Measurements from ENCODE around the gene FERMT2. TPM values are rescaled to one million over a fixed set of nuclear protein-coding genes. Genes with fewer than 3 reads are reported as not detected.

FERMT2 gene
- total and polyA plus RNA-seq, 5 donors from 2014 or later: 0.22 TPM; not detected in 4

GRCh38 chr14:52860910-52861309, 89.9 kb downstream of the FERMT2 start:
- H3K36me3 Mint-ChIP-seq: no peaks in the 10 kb centered on the region
- H3K9me3 Mint-ChIP-seq: peaks cover 0 to 2% (median 0%) of the 10 kb centered on the region in 7 donors
- H3K4me3 Mint-ChIP-seq: no peak overlapping the region
- H3K27me3 Mint-ChIP-seq: no peaks in the 10 kb centered on the region
- Histone ChIP-seq H3K36me3 (ENCODE audit: control insufficient read depth, insufficient read depth, low read length) (no peaks in the 10 kb centered on the region), H3K27ac (ENCODE audit: insufficient read depth, low read length, poor library complexity, severe bottlenecking) (no peak overlapping the region), H3K4me1 (ENCODE audit: control insufficient read depth, insufficient read depth, low read length, poor library complexity, severe bottlenecking) (no peaks in the 10 kb centered on the region), H3K4me3 (ENCODE audit: low read depth, low read length) (no peak overlapping the region), H3K9me3 (ENCODE audit: control insufficient read depth in 2 of 2, low read length in 2 of 2) (no peaks in the 10 kb centered on the region), H3K27me3 (ENCODE audit: control insufficient read depth, insufficient read depth, low read length) (peaks cover 2% of the 10 kb centered on the region)
- no peak overlapping the region for H3K27ac Mint-ChIP-seq
- no peaks in the 10 kb centered on the region for H3K4me1 Mint-ChIP-seq
- DNase-seq: no peak
- no peak for ATAC-seq (ENCODE audit: low read depth in 2 of 2)

GRCh38 chr14:52860209-52860608, 90.6 kb downstream of the FERMT2 start:
- no peak for ATAC-seq (ENCODE audit: low read depth in 2 of 2)
- DNase-seq: no peak
- H3K36me3 ChIP-seq (ENCODE audit: control insufficient read depth, insufficient read depth, low read length): no peaks in the 10 kb centered on the region
- no peak overlapping the region for H3K4me3 Mint-ChIP-seq
- peaks cover 0 to 2% (median 0%) of the 10 kb centered on the region in 7 donors for H3K9me3 Mint-ChIP-seq
- no peak overlapping the region for H3K4me3 ChIP-seq (ENCODE audit: low read depth, low read length)
- H3K27me3 ChIP-seq (ENCODE audit: control insufficient read depth, insufficient read depth, low read length): peaks cover 2% of the 10 kb centered on the region
- H3K4me1 ChIP-seq (ENCODE audit: control insufficient read depth, insufficient read depth, low read length, poor library complexity, severe bottlenecking): no peaks in the 10 kb centered on the region
- H3K4me1 Mint-ChIP-seq: no peaks in the 10 kb centered on the region
- H3K27me3 Mint-ChIP-seq: no peaks in the 10 kb centered on the region
- no peaks in the 10 kb centered on the region for H3K9me3 ChIP-seq (ENCODE audit: control insufficient read depth in 2 of 2, low read length in 2 of 2)
- H3K27ac ChIP-seq (ENCODE audit: insufficient read depth, low read length, poor library complexity, severe bottlenecking): no peak overlapping the region
- no peak overlapping the region for H3K27ac Mint-ChIP-seq
- H3K36me3 Mint-ChIP-seq: peaks cover under 1% of the 10 kb centered on the region

- Histone ChIP-seq H3K27ac (ENCODE audit: insufficient read depth, low read length, poor library complexity, severe bottlenecking) (no peak overlapping the region), H3K36me3 (ENCODE audit: control insufficient read depth, insufficient read depth, low read length) (no peaks in the 10 kb centered on the region), H3K27me3 (ENCODE audit: control insufficient read depth, insufficient read depth, low read length) (peaks cover 2% of the 10 kb centered on the region), H3K4me1 (ENCODE audit: control insufficient read depth, insufficient read depth, low read length, poor library complexity, severe bottlenecking) (no peaks in the 10 kb centered on the region), H3K4me3 (ENCODE audit: low read depth, low read length) (no peak overlapping the region), H3K9me3 (ENCODE audit: control insufficient read depth in 2 of 2, low read length in 2 of 2) (no peaks in the 10 kb centered on the region)
- DNase-seq: no peak
- ATAC-seq (ENCODE audit: low read depth in 2 of 2): no peak
- peaks cover 6% of the 10 kb centered on the region for H3K36me3 Mint-ChIP-seq
- H3K27ac Mint-ChIP-seq: no peak overlapping the region
- no peaks in the 10 kb centered on the region for H3K4me1 Mint-ChIP-seq
- no peak overlapping the region for H3K4me3 Mint-ChIP-seq
- H3K27me3 Mint-ChIP-seq: no peaks in the 10 kb centered on the region
- peaks cover 0 to 7% (median 0%) of the 10 kb centered on the region in 7 donors for H3K9me3 Mint-ChIP-seq
These were observed 94.7 kb downstream of the FERMT2 start for GRCh38 chr14:52856139-52856538.

GRCh38 chr14:52853522-52853854, 97.4 kb downstream of the FERMT2 start:
- Mint-ChIP-seq H3K27ac (no peak overlapping the region), H3K4me3 (no peak overlapping the region), H3K36me3 (peaks cover 6% of the 10 kb centered on the region), H3K4me1 (no peaks in the 10 kb centered on the region), H3K27me3 (no peaks in the 10 kb centered on the region), H3K9me3 (peaks cover 0 to 7% (median 0%) of the 10 kb centered on the region in 7 donors)
- Histone ChIP-seq H3K27me3 (ENCODE audit: control insufficient read depth, insufficient read depth, low read length) (no peaks in the 10 kb centered on the region), H3K9me3 (ENCODE audit: control insufficient read depth in 2 of 2, low read length in 2 of 2) (no peaks in the 10 kb centered on the region), H3K36me3 (ENCODE audit: control insufficient read depth, insufficient read depth, low read length) (no peaks in the 10 kb centered on the region), H3K4me1 (ENCODE audit: control insufficient read depth, insufficient read depth, low read length, poor library complexity, severe bottlenecking) (no peaks in the 10 kb centered on the region), H3K4me3 (ENCODE audit: low read depth, low read length) (no peak overlapping the region), H3K27ac (ENCODE audit: insufficient read depth, low read length, poor library complexity, severe bottlenecking) (no peak overlapping the region)
- DNase-seq (no peak), ATAC-seq (ENCODE audit: low read depth in 2 of 2) (no peak)

GRCh38 chr14:52852810-52853521, 97.9 kb downstream of the FERMT2 start:
- no peak overlapping the region for H3K27ac ChIP-seq (ENCODE audit: insufficient read depth, low read length, poor library complexity, severe bottlenecking)
- H3K9me3 ChIP-seq (ENCODE audit: control insufficient read depth in 2 of 2, low read length in 2 of 2): no peaks in the 10 kb centered on the region
- H3K27me3 ChIP-seq (ENCODE audit: control insufficient read depth, insufficient read depth, low read length): no peaks in the 10 kb centered on the region
- Mint-ChIP-seq H3K9me3 (peaks cover 0 to 7% (median 0%) of the 10 kb centered on the region in 7 donors), H3K27ac (no peak overlapping the region), H3K36me3 (peaks cover 6% of the 10 kb centered on the region), H3K27me3 (no peaks in the 10 kb centered on the region), H3K4me3 (no peak overlapping the region), H3K4me1 (no peaks in the 10 kb centered on the region)
- no peaks in the 10 kb centered on the region for H3K4me1 ChIP-seq (ENCODE audit: control insufficient read depth, insufficient read depth, low read length, poor library complexity, severe bottlenecking)
- no peaks in the 10 kb centered on the region for H3K36me3 ChIP-seq (ENCODE audit: control insufficient read depth, insufficient read depth, low read length)
- no peak overlapping the region for H3K4me3 ChIP-seq (ENCODE audit: low read depth, low read length)
- no peak for DNase-seq
- no peak for ATAC-seq (ENCODE audit: low read depth in 2 of 2)

GRCh38 chr14:52850451-52850909, 100.4 kb downstream of the FERMT2 start:
- Mint-ChIP-seq H3K36me3 (peaks cover 6% of the 10 kb centered on the region), H3K4me1 (no peaks in the 10 kb centered on the region), H3K9me3 (peaks cover 0 to 7% (median 0%) of the 10 kb centered on the region in 7 donors), H3K27ac (no peak overlapping the region), H3K27me3 (peaks cover 10% of the 10 kb centered on the region), H3K4me3 (no peak overlapping the region)
- DNase-seq (no peak), ATAC-seq (ENCODE audit: low read depth in 2 of 2) (no peak)
- no peaks in the 10 kb centered on the region for H3K36me3 ChIP-seq (ENCODE audit: control insufficient read depth, insufficient read depth, low read length)
- no peaks in the 10 kb centered on the region for H3K27me3 ChIP-seq (ENCODE audit: control insufficient read depth, insufficient read depth, low read length)
- no peaks in the 10 kb centered on the region for H3K9me3 ChIP-seq (ENCODE audit: control insufficient read depth in 2 of 2, low read length in 2 of 2)
- H3K27ac ChIP-seq (ENCODE audit: insufficient read depth, low read length, poor library complexity, severe bottlenecking): no peak overlapping the region
- no peaks in the 10 kb centered on the region for H3K4me1 ChIP-seq (ENCODE audit: control insufficient read depth, insufficient read depth, low read length, poor library complexity, severe bottlenecking)
- H3K4me3 ChIP-seq (ENCODE audit: low read depth, low read length): no peak overlapping the region

GRCh38 chr14:52848626-52849025, 102.2 kb downstream of the FERMT2 start:
- Histone ChIP-seq H3K27ac (ENCODE audit: insufficient read depth, low read length, poor library complexity, severe bottlenecking) (no peak overlapping the region), H3K27me3 (ENCODE audit: control insufficient read depth, insufficient read depth, low read length) (no peaks in the 10 kb centered on the region), H3K9me3 (ENCODE audit: control insufficient read depth in 2 of 2, low read length in 2 of 2) (no peaks in the 10 kb centered on the region), H3K36me3 (ENCODE audit: control insufficient read depth, insufficient read depth, low read length) (no peaks in the 10 kb centered on the region), H3K4me3 (ENCODE audit: low read depth, low read length) (no peak overlapping the region), H3K4me1 (ENCODE audit: control insufficient read depth, insufficient read depth, low read length, poor library complexity, severe bottlenecking) (no peaks in the 10 kb centered on the region)
- DNase-seq: no peak
- Mint-ChIP-seq H3K4me3 (no peak overlapping the region), H3K4me1 (no peaks in the 10 kb centered on the region), H3K9me3 (peaks cover 0 to 3% (median 0%) of the 10 kb centered on the region in 7 donors), H3K36me3 (peaks cover 4% of the 10 kb centered on the region), H3K27me3 (peaks cover 10% of the 10 kb centered on the region), H3K27ac (no peak overlapping the region)
- ATAC-seq (ENCODE audit: low read depth in 2 of 2): no peak

GRCh38 chr14:52846591-52846990, 104.3 kb downstream of the FERMT2 start:
- Mint-ChIP-seq H3K27me3 (peaks cover 18% of the 10 kb centered on the region), H3K36me3 (no peaks in the 10 kb centered on the region), H3K4me1 (no peaks in the 10 kb centered on the region), H3K9me3 (no peaks in the 10 kb centered on the region), H3K27ac (no peak overlapping the region), H3K4me3 (no peak overlapping the region)
- no peak for ATAC-seq (ENCODE audit: low read depth in 2 of 2)
- Histone ChIP-seq H3K27me3 (ENCODE audit: control insufficient read depth, insufficient read depth, low read length) (no peaks in the 10 kb centered on the region), H3K27ac (ENCODE audit: insufficient read depth, low read length, poor library complexity, severe bottlenecking) (no peak overlapping the region), H3K36me3 (ENCODE audit: control insufficient read depth, insufficient read depth, low read length) (no peaks in the 10 kb centered on the region), H3K4me1 (ENCODE audit: control insufficient read depth, insufficient read depth, low read length, poor library complexity, severe bottlenecking) (no peaks in the 10 kb centered on the region), H3K9me3 (ENCODE audit: control insufficient read depth in 2 of 2, low read length in 2 of 2) (no peaks in the 10 kb centered on the region), H3K4me3 (ENCODE audit: low read depth, low read length) (no peak overlapping the region)
- DNase-seq: no peak

Data from CD4-positive, CD25-positive, alpha-beta regulatory T cell (primary cell).